Fibroblast of pulmonary artery (primary cell): ENCODE data around the gene HAUS5.
A peak's percentile ranks its signal among the peaks of the same experiment; 100 is the strongest.
"Not testable (repeated sequence)": the region's sequence is repeated elsewhere in the genome, so short reads cannot be mapped to it uniquely, and the experiment has no call there.

Experiments used
- DNase-seq: peaks from one replicate; pipeline ENCODE4 v3.0.0-alpha.2; 2010; ENCODE audit warnings: low read depth
- H3K4me3 ChIP-seq: replicated peaks from 2 replicates; pipeline ENCODE4 v1.5.1; 2011; ENCODE audit warnings: low read depth, mild to moderate bottlenecking, control low read depth, low read length, moderate library complexity
- TF ChIP-seq, protein P1 (sequence below): IDR thresholded peaks from 2 replicates; pipeline ENCODE4 v1.5.1; 2011; ENCODE audit warnings: mild to moderate bottlenecking, control low read depth, low read length, inconsistent platforms; ENCODE audit errors: missing control alignments

The HAUS5 gene

DNA sequence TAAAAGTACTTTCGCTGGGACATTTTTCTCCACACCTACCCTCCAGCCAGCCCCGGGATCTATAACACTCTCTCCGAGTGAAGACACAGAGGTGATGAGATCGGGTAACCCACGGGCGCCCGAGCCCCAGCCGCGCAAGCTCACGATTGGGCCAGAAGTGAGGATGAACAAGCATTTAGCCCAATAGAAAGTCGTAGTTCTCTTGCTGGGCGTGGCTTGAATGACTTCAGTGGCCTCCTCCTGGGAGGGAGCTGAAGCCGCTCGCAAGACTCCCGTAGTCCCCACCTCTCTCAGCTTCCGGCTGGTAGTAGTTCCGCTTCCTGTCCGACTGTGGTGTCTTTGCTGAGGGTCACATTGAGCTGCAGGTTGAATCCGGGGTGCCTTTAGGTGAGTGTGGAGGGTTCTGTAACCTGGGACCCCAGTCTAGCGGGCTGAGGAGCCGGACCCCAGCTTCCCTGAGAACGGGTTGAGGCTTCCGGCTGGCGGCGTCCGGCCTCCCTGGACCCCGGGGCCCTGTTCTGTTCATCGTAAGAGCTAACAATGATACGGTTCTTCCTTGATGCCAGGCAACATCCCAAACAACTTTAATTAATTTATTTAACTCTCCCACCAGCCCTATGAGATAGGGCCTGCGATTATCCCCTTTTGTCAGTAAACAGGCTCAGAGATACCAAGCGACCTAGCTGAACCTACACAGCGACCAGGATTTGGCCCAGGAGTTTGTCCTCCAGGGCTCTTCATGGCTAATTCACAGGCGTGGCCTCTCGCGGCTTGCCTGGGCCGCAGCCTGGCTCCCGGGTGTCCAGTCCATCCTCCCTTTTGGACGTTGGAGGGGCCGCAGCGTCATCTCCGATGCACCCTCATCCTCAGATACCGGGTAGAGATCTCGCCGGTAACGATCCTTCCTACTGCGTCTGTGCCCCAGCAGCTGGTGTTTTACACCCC is 35.8 kb downstream of the HAUS5 start, which contains the start of gene COX6B1:
TSS of gene COX6B1 (plus strand) at position 307 of the 945 bp plus-strand sequence. CDS start 2,921 bp downstream, outside the sequence.
- peak within 1 kb of the TSS; percentile 95 for H3K4me3 ChIP-seq
- peak; percentile 97 for DNase-seq
- TF ChIP-seq, protein P1, sequence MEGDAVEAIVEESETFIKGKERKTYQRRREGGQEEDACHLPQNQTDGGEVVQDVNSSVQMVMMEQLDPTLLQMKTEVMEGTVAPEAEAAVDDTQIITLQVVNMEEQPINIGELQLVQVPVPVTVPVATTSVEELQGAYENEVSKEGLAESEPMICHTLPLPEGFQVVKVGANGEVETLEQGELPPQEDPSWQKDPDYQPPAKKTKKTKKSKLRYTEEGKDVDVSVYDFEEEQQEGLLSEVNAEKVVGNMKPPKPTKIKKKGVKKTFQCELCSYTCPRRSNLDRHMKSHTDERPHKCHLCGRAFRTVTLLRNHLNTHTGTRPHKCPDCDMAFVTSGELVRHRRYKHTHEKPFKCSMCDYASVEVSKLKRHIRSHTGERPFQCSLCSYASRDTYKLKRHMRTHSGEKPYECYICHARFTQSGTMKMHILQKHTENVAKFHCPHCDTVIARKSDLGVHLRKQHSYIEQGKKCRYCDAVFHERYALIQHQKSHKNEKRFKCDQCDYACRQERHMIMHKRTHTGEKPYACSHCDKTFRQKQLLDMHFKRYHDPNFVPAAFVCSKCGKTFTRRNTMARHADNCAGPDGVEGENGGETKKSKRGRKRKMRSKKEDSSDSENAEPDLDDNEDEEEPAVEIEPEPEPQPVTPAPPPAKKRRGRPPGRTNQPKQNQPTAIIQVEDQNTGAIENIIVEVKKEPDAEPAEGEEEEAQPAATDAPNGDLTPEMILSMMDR = no peak

DNA sequence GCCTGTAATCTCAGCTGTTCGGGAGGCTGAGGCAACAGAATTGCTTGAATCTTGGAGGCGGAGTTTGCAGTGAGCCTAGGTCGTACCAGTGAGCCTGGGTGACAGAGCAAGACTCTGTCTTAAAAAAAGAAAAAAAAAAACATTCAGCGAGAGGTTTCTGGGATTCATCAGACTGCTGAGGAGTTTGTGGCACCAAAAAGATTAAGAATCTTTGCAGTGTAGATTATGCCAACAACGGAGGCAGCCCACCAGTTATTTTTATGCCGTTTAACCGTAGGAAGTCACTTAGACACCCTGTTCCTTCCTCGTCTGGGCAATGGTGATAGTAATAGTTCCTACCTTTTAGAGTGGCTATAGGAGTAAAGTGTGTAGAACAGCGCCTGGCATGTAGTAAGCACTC is 38.0 kb downstream of the HAUS5 start:
- no peak for DNase-seq
- H3K4me3 ChIP-seq = no peak overlapping the region
- TF ChIP-seq, protein P1 = no peak

DNA sequence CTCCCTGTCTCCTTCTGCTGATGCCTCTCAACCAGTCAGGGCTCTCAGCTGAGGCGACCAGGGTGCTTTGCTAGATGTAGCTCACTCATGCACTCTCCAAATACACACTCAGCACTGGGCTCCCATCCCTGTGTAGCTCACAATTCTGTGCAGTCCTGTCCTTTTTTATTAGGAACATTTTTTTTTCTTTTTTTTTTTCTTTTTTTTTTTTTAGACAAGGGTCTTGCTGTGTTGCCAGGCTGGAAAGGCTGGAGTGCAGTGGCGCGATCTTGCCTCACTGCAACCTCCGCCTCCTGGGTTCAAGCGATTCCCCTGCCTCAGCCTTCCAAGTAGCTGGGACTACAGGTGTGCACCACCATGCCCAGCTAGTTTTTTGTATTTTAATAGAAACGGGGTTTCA is 42.3 kb downstream of the HAUS5 start:
- not testable (repeated sequence) for H3K4me3 ChIP-seq, DNase-seq

DNA sequence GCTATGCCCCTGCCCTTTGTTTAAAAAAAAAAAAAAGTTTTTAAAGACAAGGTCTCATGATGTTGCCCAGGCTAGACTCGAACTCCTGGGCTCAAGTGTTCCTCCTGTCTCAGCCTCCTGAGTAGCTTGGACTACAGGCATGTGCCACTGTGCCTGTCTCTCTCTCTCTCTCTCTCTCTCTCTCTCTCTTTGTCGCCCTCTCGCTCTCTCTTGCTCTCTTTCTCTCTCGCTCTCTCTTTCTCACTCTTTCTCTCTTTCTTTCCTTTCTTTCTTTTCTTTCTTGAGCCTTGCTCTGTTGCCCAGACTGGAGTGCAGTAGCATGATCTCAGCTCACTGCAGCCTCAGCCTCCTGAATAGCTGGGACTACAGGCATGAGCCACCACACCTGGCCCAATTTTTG is 43.1 kb downstream of the HAUS5 start:
- TF ChIP-seq, protein P1 = no peak

DNA sequence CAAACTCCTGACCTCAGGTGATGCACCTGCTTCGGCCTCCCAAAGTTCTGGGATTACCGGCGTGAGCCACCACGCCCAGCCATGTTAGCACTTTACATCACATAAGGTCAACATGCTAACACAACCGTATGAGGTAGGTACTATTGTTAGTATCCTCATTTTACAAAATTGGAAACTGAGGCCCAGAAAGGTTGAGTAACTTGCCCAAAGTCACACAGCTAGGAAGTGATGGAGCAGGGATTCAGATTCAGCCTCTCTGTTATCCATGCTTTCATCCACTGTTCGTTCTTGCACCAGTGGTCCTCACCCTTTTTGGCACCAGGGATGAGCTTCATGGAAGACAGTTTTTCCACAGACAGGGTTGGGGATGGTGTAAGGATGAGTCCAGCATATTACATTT is 44.2 kb downstream of the HAUS5 start:
- no peak overlapping the region for H3K4me3 ChIP-seq
- TF ChIP-seq, protein P1 = no peak
- no peak for DNase-seq

More for the DNA sequence above, 43.1 kb downstream of the HAUS5 start:
- no peak overlapping the region for H3K4me3 ChIP-seq
- DNase-seq = no peak

DNA sequence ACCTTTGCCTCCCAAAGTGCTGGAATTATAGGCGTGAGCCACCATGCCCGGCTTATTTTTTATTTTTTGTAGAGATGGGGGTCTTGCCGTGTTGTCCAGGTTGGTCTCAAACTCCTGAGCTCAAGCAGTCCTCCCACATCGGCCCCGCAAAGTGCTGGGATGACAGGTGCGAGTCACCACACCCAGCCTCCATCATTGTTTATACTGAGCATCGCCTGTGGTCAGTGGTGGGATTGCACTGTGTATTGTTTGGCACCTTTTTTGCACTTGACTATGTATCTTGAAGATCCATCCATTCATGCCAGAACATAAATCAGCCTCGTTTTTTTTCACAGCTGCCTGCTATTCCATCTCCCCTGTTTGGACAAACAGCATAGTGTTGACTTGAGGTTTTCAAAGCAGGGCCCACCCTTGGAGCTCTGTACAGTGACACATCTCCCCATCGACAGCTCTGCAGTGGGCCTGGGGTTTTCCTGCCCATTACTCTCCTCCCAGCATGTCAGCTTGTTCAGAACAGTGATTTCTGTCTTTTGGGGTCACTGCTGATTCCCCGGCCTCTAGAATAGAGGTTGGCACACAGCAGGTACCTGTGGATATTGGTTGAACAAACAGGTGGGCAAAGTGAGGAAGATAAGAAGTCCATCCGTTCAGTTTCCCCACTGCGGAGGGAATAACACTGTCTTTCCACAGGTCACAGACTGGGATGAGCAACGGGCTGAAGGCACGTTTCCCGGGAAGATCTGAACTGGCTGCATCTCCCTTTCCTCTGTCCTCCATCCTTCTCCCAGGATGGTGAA is 45.6 kb downstream of the HAUS5 start:
- TF ChIP-seq, protein P1 = peak; percentile 23
- no peak overlapping the region for H3K4me3 ChIP-seq
- DNase-seq = no peak

DNA sequence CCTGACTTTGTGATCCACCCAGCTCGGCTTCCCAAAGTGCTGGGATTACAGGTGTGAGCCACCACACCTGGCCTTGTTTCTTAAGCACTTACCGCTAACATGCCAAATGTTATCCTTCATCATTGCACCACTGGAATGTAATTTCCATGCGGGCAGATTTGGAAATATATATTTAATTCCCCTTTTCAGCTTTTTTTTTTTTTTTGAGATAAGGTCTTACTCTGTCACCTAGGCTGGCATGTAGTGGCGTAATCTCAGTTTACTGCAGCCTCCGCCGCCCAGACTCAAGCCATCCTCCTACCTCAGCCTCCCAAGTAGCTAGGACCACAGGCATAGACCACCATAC is 49.4 kb downstream of the HAUS5 start:
- H3K4me3 ChIP-seq = no peak overlapping the region
- no peak for DNase-seq
- TF ChIP-seq, protein P1 = no peak
